Measurements from ENCODE around the gene KRTAP12-4.

KRTAP12-4 gene

GRCh38 chr21:44625756-44626155 is 28.7 kb downstream of the KRTAP12-4 start:
- ATAC-seq (ENCODE audit: low read depth), result no peak
- Mint-ChIP-seq H3K4me3 (no peak overlapping the region), H3K9me3 (peaks cover 28% of the 10 kb centered on the region), H3K27ac (no peak overlapping the region), H3K36me3 (peaks cover 10% of the 10 kb centered on the region), H3K4me1 (peaks cover 7% of the 10 kb centered on the region), H3K27me3 (peaks cover 15% of the 10 kb centered on the region)
- DNase-seq (ENCODE audit: low spot score in 2 of 2), result no peak

GRCh38 chr21:44623575-44623974 is 30.9 kb downstream of the KRTAP12-4 start:
- H3K27me3 Mint-ChIP-seq, result peaks cover 15% of the 10 kb centered on the region
- H3K36me3 Mint-ChIP-seq, result peaks cover 20% of the 10 kb centered on the region
- H3K4me3 Mint-ChIP-seq, result no peak overlapping the region
- no peak overlapping the region for H3K27ac Mint-ChIP-seq
- peaks cover 7% of the 10 kb centered on the region for H3K4me1 Mint-ChIP-seq
- ATAC-seq (ENCODE audit: low read depth), result no peak
- peaks cover 32% of the 10 kb centered on the region for H3K9me3 Mint-ChIP-seq
- no peak for DNase-seq (ENCODE audit: low spot score in 2 of 2)

- H3K4me1 Mint-ChIP-seq, result peaks cover 9% of the 10 kb centered on the region
- H3K27ac Mint-ChIP-seq, result no peak overlapping the region
- peaks cover 20% of the 10 kb centered on the region for H3K36me3 Mint-ChIP-seq
- peaks cover 32% of the 10 kb centered on the region for H3K9me3 Mint-ChIP-seq
- H3K27me3 Mint-ChIP-seq, result peaks cover 10% of the 10 kb centered on the region
- no peak overlapping the region for H3K4me3 Mint-ChIP-seq
- no peak for DNase-seq (ENCODE audit: low spot score in 2 of 2)
- ATAC-seq (ENCODE audit: low read depth), result no peak
Measured at GRCh38 chr21:44619886-44620285, 34.6 kb downstream of the KRTAP12-4 start.

DNA sequence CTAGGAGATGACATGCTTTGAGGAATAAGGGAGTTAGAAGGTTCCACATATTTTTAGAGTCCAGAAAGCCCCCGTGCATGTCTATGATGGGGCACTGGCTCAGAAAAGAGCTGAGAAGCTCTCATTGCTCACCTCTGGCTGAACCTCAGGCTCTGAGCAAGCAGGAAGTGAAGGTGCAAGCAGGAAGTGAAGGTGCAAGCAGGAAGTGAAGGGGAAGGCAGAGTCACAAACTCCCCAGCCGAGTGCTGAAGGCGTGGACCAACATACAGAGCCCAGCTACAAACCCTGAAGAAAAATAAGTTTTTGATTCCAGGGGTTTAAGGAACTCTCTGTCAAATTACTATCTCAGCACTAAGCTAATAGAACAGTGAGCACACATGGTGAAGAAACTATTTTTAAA is 35.5 kb downstream of the KRTAP12-4 start:
- DNase-seq (ENCODE audit: low spot score in 2 of 2), result no peak
- ATAC-seq (ENCODE audit: low read depth), result peak; percentile 83
- peak overlapping the region; percentile 45 for H3K27ac Mint-ChIP-seq
- H3K36me3 Mint-ChIP-seq, result peaks cover 16% of the 10 kb centered on the region
- H3K27me3 Mint-ChIP-seq, result peaks cover 10% of the 10 kb centered on the region
- H3K9me3 Mint-ChIP-seq, result peaks cover 25% of the 10 kb centered on the region
- H3K4me3 Mint-ChIP-seq, result peak overlapping the region; percentile 7
- H3K4me1 Mint-ChIP-seq, result peaks cover 9% of the 10 kb centered on the region

GRCh38 chr21:44618504-44618903 is 36.0 kb downstream of the KRTAP12-4 start:
- no peak overlapping the region for H3K4me3 Mint-ChIP-seq
- DNase-seq (ENCODE audit: low spot score in 2 of 2) (no peak), ATAC-seq (ENCODE audit: low read depth) (no peak)
- H3K9me3 Mint-ChIP-seq, result peaks cover 21% of the 10 kb centered on the region
- peaks cover 9% of the 10 kb centered on the region for H3K4me1 Mint-ChIP-seq
- peaks cover 13% of the 10 kb centered on the region for H3K27me3 Mint-ChIP-seq
- H3K27ac Mint-ChIP-seq, result peak overlapping the region; percentile 45
- H3K36me3 Mint-ChIP-seq, result peaks cover 15% of the 10 kb centered on the region

- Mint-ChIP-seq H3K36me3 (peaks cover 19% of the 10 kb centered on the region), H3K9me3 (peaks cover 16% of the 10 kb centered on the region), H3K27me3 (peaks cover 14% of the 10 kb centered on the region), H3K27ac (no peak overlapping the region), H3K4me1 (peaks cover 9% of the 10 kb centered on the region), H3K4me3 (no peak overlapping the region)
- ATAC-seq (ENCODE audit: low read depth) (no peak), DNase-seq (ENCODE audit: low spot score in 2 of 2) (no peak)
Measured at GRCh38 chr21:44617071-44617501, 37.4 kb downstream of the KRTAP12-4 start.

DNA sequence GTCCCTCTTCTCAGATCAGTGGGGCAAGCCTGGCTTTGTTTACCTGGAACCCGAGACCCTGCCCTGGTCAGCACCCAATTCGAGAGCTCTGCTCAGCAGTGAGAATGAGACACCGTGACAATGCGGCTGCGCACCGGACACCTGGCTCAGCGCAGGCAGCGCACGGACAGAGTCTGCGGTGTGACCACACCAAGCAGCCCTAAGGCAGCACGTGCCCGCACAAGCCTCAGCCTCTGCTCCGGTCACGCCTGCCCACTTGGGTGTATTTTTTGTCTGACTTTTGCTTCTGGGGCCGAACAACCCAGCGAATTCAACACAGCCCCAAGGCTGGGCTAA is 37.9 kb downstream of the KRTAP12-4 start:
- Mint-ChIP-seq H3K36me3 (peaks cover 19% of the 10 kb centered on the region), H3K4me1 (peaks cover 9% of the 10 kb centered on the region), H3K27ac (no peak overlapping the region), H3K27me3 (peaks cover 14% of the 10 kb centered on the region), H3K9me3 (peaks cover 16% of the 10 kb centered on the region), H3K4me3 (no peak overlapping the region)
- DNase-seq (ENCODE audit: low spot score in 2 of 2) (no peak), ATAC-seq (ENCODE audit: low read depth) (no peak)

DNA sequence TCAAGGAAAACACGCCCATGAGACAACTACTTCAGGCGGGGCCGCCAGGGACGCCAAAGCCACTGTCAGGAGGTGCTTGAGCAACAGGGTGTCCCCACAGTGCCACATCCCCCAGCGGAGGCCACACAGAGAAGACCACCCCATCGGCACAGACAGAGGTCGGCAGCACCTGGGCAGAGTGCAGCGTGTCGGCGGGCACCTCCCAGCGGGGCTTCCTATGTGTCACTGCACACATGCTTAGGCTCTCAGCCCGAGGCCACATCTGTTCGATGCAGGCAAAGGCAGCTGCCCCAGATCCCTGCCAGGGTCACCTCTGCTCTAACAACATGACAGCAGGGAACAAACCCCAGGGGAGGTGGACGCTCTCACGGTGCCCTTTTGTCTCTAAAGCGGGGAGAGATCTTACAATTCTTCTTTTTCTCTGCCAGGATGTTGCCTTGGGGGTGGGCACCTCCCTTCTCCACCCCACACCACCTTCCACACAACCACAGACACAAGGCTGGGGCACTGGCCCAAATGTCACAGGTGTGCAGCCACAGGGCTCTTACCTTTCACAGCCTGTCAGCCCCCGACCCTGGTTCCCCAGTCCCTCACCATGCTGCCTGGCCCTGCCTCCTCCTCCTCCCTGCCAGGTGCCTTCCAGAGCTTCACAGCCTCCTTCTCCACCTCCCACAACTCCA is 38.4 kb downstream of the KRTAP12-4 start:
- DNase-seq (ENCODE audit: low spot score in 2 of 2), result no peak
- no peak for ATAC-seq (ENCODE audit: low read depth)

GRCh38 chr21:44615466-44615865 is 39.0 kb downstream of the KRTAP12-4 start:
- Mint-ChIP-seq H3K4me3 (no peak overlapping the region), H3K9me3 (peaks cover 13% of the 10 kb centered on the region), H3K27me3 (peaks cover 14% of the 10 kb centered on the region), H3K4me1 (peaks cover 9% of the 10 kb centered on the region), H3K36me3 (peaks cover 14% of the 10 kb centered on the region), H3K27ac (no peak overlapping the region)
- DNase-seq (ENCODE audit: low spot score in 2 of 2) (no peak), ATAC-seq (ENCODE audit: low read depth) (no peak)

More for the DNA sequence above, 38.4 kb downstream of the KRTAP12-4 start:
- peaks cover 16% of the 10 kb centered on the region for H3K9me3 Mint-ChIP-seq
- H3K27ac Mint-ChIP-seq, result no peak overlapping the region
- H3K36me3 Mint-ChIP-seq, result peaks cover 19% of the 10 kb centered on the region
- H3K27me3 Mint-ChIP-seq, result peaks cover 14% of the 10 kb centered on the region
- H3K4me1 Mint-ChIP-seq, result peaks cover 9% of the 10 kb centered on the region
- H3K4me3 Mint-ChIP-seq, result no peak overlapping the region

GRCh38 chr21:44614961-44615391 is 39.5 kb downstream of the KRTAP12-4 start:
- Mint-ChIP-seq H3K27me3 (peaks cover 14% of the 10 kb centered on the region), H3K4me1 (peaks cover 9% of the 10 kb centered on the region), H3K27ac (no peak overlapping the region), H3K4me3 (no peak overlapping the region), H3K9me3 (peaks cover 11% of the 10 kb centered on the region), H3K36me3 (peaks cover 13% of the 10 kb centered on the region)
- ATAC-seq (ENCODE audit: low read depth) (no peak), DNase-seq (ENCODE audit: low spot score in 2 of 2) (no peak)

DNA sequence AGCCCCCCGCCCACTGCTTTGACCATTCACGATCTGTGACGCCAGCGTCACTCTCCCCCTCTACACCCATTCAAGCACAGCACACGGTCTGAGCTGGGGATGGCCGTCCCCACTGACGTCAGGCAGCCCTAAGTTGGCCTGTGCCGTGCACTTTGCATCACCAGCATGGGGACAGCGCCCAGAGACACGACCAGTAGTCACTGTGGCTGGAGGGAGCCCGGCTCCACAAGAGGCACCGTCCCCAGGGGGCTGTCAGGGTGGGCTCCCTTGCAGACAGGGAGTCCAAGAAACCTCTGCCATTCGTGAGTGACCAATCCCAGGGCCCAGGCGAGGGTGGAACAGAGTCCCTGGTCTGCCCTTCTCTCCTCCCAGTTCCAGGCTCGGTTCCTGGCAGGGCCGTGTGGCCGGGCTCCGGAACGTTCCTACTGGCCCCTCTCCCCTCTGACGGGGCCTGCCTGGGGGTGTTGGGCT is 40.3 kb downstream of the KRTAP12-4 start:
- ATAC-seq (ENCODE audit: low read depth), result no peak
- H3K4me3 Mint-ChIP-seq, result no peak overlapping the region
- H3K27me3 Mint-ChIP-seq, result peaks cover 14% of the 10 kb centered on the region
- H3K36me3 Mint-ChIP-seq, result peaks cover 6% of the 10 kb centered on the region
- peaks cover 8% of the 10 kb centered on the region for H3K4me1 Mint-ChIP-seq
- peaks cover 10% of the 10 kb centered on the region for H3K9me3 Mint-ChIP-seq
- H3K27ac Mint-ChIP-seq, result no peak overlapping the region
- DNase-seq (ENCODE audit: low spot score in 2 of 2), result no peak

DNA sequence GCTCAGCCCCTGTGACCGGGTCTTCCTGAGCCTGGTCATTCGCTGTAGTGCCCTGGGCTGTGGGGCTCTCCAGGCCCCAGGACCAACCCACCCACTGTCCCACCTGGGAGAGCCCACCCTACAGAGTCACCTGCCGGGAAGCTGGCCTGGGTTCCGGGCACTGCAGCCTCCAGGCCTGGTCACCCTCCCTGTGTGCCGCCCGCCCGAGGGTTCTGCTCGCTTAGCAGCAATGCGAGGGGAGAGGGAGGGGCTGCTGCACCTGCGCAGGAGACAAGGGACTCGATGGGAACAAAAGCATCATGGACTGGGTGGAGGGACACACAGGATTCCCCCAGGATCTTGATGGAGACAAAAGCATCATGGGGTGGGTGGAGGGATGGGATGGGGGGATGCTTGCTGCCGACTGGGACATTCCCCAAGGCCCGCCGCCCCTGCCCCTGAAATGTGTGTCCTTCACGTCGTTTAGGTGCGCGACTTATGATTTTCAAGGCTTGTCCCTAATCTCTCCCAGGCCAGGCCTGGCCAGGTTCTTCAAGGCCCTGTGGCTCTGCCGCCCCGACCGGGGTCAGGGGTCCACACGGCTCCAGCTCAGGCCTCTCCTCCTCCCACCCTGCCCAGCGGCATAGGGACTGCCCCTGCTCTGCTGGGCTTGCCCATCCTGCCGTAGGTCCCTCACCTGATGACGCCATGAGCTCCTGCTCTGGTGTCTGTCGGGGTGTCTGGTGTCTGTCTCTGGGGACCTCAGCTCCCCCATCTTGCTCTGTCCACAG is 40.9 kb downstream of the KRTAP12-4 start:
- DNase-seq (ENCODE audit: low spot score in 2 of 2) (peak in 1 of 2 donors; percentile 8), ATAC-seq (ENCODE audit: low read depth) (no peak)
- Mint-ChIP-seq H3K27me3 (peaks cover 15% of the 10 kb centered on the region), H3K27ac (no peak overlapping the region), H3K4me1 (peaks cover 2% of the 10 kb centered on the region), H3K4me3 (no peak overlapping the region), H3K36me3 (peaks cover 9% of the 10 kb centered on the region), H3K9me3 (peaks cover 15% of the 10 kb centered on the region)

DNA sequence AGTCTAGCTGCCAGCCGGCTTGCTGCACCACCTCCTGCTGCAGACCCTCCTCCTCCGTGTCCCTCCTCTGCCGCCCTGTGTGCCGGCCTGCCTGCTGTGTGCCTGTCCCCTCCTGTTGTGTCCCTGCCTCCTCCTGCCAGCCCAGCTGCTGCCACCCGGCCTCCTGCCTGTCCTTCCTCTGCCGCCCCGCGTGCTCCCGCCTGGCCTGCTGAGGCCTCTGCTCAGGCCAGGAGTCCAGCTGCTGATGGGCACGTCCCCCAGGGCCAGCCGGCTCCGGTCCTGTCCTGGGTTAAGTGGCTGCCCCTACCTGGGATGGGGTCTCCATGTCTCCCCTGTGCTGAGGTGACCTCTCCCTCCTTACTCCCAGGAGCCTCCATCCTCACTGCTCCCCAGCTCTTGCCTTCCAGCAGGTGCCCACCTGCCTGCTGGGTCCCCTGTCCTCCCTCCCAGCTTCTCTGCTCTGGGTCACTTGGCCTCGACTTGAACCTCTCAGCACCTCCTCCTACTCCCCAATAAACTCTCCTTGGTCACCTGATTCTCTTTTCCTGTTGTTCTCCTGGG is 41.7 kb downstream of the KRTAP12-4 start:
- no peak overlapping the region for H3K4me3 Mint-ChIP-seq
- H3K36me3 Mint-ChIP-seq, result peaks cover 9% of the 10 kb centered on the region
- peaks cover 15% of the 10 kb centered on the region for H3K9me3 Mint-ChIP-seq
- H3K27ac Mint-ChIP-seq, result no peak overlapping the region
- DNase-seq (ENCODE audit: low spot score in 2 of 2) (no peak), ATAC-seq (ENCODE audit: low read depth) (no peak)
- peaks cover 18% of the 10 kb centered on the region for H3K27me3 Mint-ChIP-seq
- H3K4me1 Mint-ChIP-seq, result no peaks in the 10 kb centered on the region

GRCh38 chr21:44612029-44612486 is 42.4 kb downstream of the KRTAP12-4 start, which contains the start of gene KRTAP10-8:
TSS of gene KRTAP10-8 (plus strand) at chr21:44612079. CDS start at chr21:44612101, 22 bp downstream.
- ATAC-seq (ENCODE audit: low read depth) (no peak), DNase-seq (ENCODE audit: low spot score in 2 of 2) (no peak)
- Mint-ChIP-seq H3K27ac (no peak within 1 kb of the TSS), H3K27me3 (peaks cover 19% of the 10 kb centered on the region), H3K4me1 (no peaks in the 10 kb centered on the region), H3K36me3 (peaks cover 9% of the 10 kb centered on the region), H3K4me3 (no peak within 1 kb of the TSS), H3K9me3 (peaks cover 15% of the 10 kb centered on the region)

Measured in memory B cell (primary cell).